IPS-20b (cell line): ENCODE data around the gene IL17REL.
"Not testable (repeated sequence)": the region's sequence is repeated elsewhere in the genome, so short reads cannot be mapped to it uniquely, and the experiment has no call there.

Source experiments
- H3K27ac ChIP-seq: one replicate; pipeline ENCODE4 v1.5.1; 2013; ENCODE audit warnings: low read length
- H3K27me3 ChIP-seq: 2 replicates; pipeline ENCODE4 v1.6.1; 2013; ENCODE audit warnings: mild to moderate bottlenecking, low read length, inconsistent platforms; ENCODE audit not compliant: insufficient read depth
- H3K36me3 ChIP-seq: 2 replicates; pipeline ENCODE4 v1.6.1; 2013; ENCODE audit warnings: low read depth, mild to moderate bottlenecking, inconsistent platforms, low read length, moderate library complexity; ENCODE audit not compliant: insufficient read depth
- H3K4me1 ChIP-seq: 2 replicates; pipeline ENCODE4 v1.6.1; 2013; ENCODE audit warnings: mild to moderate bottlenecking, control low read depth, inconsistent platforms, low read length, moderate library complexity; ENCODE audit not compliant: insufficient read depth
- H3K4me3 ChIP-seq: 2 replicates; pipeline ENCODE4 v1.5.1; 2013; ENCODE audit warnings: mild to moderate bottlenecking, low read length, inconsistent platforms
- H3K9ac ChIP-seq: 2 replicates; pipeline ENCODE4 v1.6.1; 2013; ENCODE audit warnings: low read depth, mild to moderate bottlenecking, inconsistent platforms, low read length, moderate library complexity
- H3K9me3 ChIP-seq: 2 replicates; pipeline ENCODE4 v1.6.1; 2013; ENCODE audit warnings: mild to moderate bottlenecking, low read depth, low read length, inconsistent platforms; ENCODE audit not compliant: insufficient read depth

Gene IL17REL

GRCh38 chr22:49951986-49952896, 60.3 kb downstream of the IL17REL start:
- Histone ChIP-seq H3K27ac (no peak overlapping the region), H3K36me3 (no peaks in the 10 kb centered on the region), H3K9me3 (no peaks in the 10 kb centered on the region), H3K4me3 (no peak overlapping the region), H3K4me1 (no peaks in the 10 kb centered on the region), H3K9ac (no peak overlapping the region), H3K27me3 (no peaks in the 10 kb centered on the region)

GRCh38 chr22:49951678-49951985, 60.9 kb downstream of the IL17REL start:
- Histone ChIP-seq H3K9ac (no peak overlapping the region), H3K27me3 (no peaks in the 10 kb centered on the region), H3K36me3 (no peaks in the 10 kb centered on the region), H3K27ac (no peak overlapping the region), H3K4me1 (peaks cover 2% of the 10 kb centered on the region; the same call in 1 of the 2 replicates), H3K4me3 (no peak overlapping the region), H3K9me3 (no peaks in the 10 kb centered on the region)

- Histone ChIP-seq H3K27me3 (no peaks in the 10 kb centered on the region), H3K27ac (no peak overlapping the region), H3K9ac (no peak overlapping the region), H3K4me1 (peaks cover 4% of the 10 kb centered on the region; the same call in 1 of the 2 replicates), H3K36me3 (no peaks in the 10 kb centered on the region), H3K4me3 (no peak overlapping the region), H3K9me3 (no peaks in the 10 kb centered on the region)
These were observed 61.4 kb downstream of the IL17REL start for GRCh38 chr22:49951000-49951677.

- peaks cover 4% of the 10 kb centered on the region; the same call in 1 of the 2 replicates for H3K4me1 ChIP-seq
- no peaks in the 10 kb centered on the region for H3K27me3 ChIP-seq
- no peaks in the 10 kb centered on the region for H3K36me3 ChIP-seq
- no peak overlapping the region for H3K4me3 ChIP-seq
- H3K27ac ChIP-seq: no peak overlapping the region
- no peak overlapping the region for H3K9ac ChIP-seq
- H3K9me3 ChIP-seq: no peaks in the 10 kb centered on the region
These were observed 62.1 kb downstream of the IL17REL start for GRCh38 chr22:49950396-49950994.

- Histone ChIP-seq H3K9me3 (no peaks in the 10 kb centered on the region), H3K27ac (no peak overlapping the region), H3K4me3 (no peak overlapping the region), H3K36me3 (no peaks in the 10 kb centered on the region), H3K4me1 (peaks cover 4% of the 10 kb centered on the region; the same call in 1 of the 2 replicates), H3K9ac (no peak overlapping the region), H3K27me3 (no peaks in the 10 kb centered on the region)
These were observed 62.7 kb downstream of the IL17REL start for GRCh38 chr22:49949914-49950292.

- no peak overlapping the region for H3K27ac ChIP-seq
- no peaks in the 10 kb centered on the region for H3K36me3 ChIP-seq
- H3K27me3 ChIP-seq: no peaks in the 10 kb centered on the region
- H3K9ac ChIP-seq: no peak overlapping the region
- H3K9me3 ChIP-seq: no peaks in the 10 kb centered on the region
- peaks cover 4% of the 10 kb centered on the region; the same call in 1 of the 2 replicates for H3K4me1 ChIP-seq
- H3K4me3 ChIP-seq: no peak overlapping the region
These were observed 63.3 kb downstream of the IL17REL start for GRCh38 chr22:49948958-49949913.

- no peak overlapping the region for H3K4me3 ChIP-seq
- no peaks in the 10 kb centered on the region for H3K9me3 ChIP-seq
- no peak overlapping the region for H3K9ac ChIP-seq
These were observed 64.2 kb downstream of the IL17REL start for GRCh38 chr22:49948116-49948957.

GRCh38 chr22:49947296-49947622, 65.3 kb downstream of the IL17REL start:
- no peak overlapping the region for H3K4me3 ChIP-seq
- H3K9me3 ChIP-seq: no peaks in the 10 kb centered on the region
- H3K27me3 ChIP-seq: no peaks in the 10 kb centered on the region
- H3K9ac ChIP-seq: no peak overlapping the region
- no peak overlapping the region for H3K27ac ChIP-seq
- no peaks in the 10 kb centered on the region for H3K36me3 ChIP-seq
- H3K4me1 ChIP-seq: peaks cover 4% of the 10 kb centered on the region; the same call in 1 of the 2 replicates

More at GRCh38 chr22:49948116-49948957, 64.2 kb downstream of the IL17REL start:
- Histone ChIP-seq H3K4me1 (peaks cover 4% of the 10 kb centered on the region; the same call in 1 of the 2 replicates), H3K27me3 (no peaks in the 10 kb centered on the region), H3K36me3 (no peaks in the 10 kb centered on the region), H3K27ac (no peak overlapping the region)

GRCh38 chr22:49946612-49947295, 65.8 kb downstream of the IL17REL start:
- Histone ChIP-seq H3K36me3 (no peaks in the 10 kb centered on the region), H3K4me3 (no peak overlapping the region), H3K4me1 (peaks cover 4% of the 10 kb centered on the region; the same call in 1 of the 2 replicates), H3K27ac (no peak overlapping the region), H3K27me3 (no peaks in the 10 kb centered on the region), H3K9ac (no peak overlapping the region), H3K9me3 (no peaks in the 10 kb centered on the region)

GRCh38 chr22:49945042-49945794, 67.3 kb downstream of the IL17REL start:
- H3K27ac ChIP-seq, H3K4me1 ChIP-seq, H3K9ac ChIP-seq, H3K9me3 ChIP-seq, H3K36me3 ChIP-seq, H3K4me3 ChIP-seq, H3K27me3 ChIP-seq: not testable (repeated sequence)
